K562 (cell line): ENCODE data around the gene MED12. TPM values are rescaled to one million over a fixed set of nuclear protein-coding genes. Genes with fewer than 3 reads are reported as not detected.
A peak's percentile ranks its signal among the peaks of the same experiment; 100 is the strongest.

Experiments
- ATAC-seq: fragments of 200-7000 bp; cut with Tn5 transposase; 3 replicates; pipeline ENCODE4 v1.9.1; 2020; ENCODE audit warnings: moderate library complexity
- BruUV-seq: library from RNA; stranded (reverse); fragments of 400-500 nt; replicated peaks from 2 replicates; lab custom pipeline; 2021; lab: Mats Ljungman, UMichigan
- CTCF ChIA-PET: fragments of 300-600 bp; formaldehyde crosslinking; extraction: SDS; loops from one replicate; lab custom pipeline; 2021; ENCODE audit warnings: low intra/inter-chr PET ratio; lab: Yijun Ruan, JAX
- POLR2A ChIA-PET: fragments of 300-600, 350-650 bp; sonication (Branson Sonifier 250); formaldehyde crosslinking; extraction: SDS; loops from one replicate; lab custom pipeline; 2021; ENCODE audit warnings: antibody characterized with exemption, inconsistent platforms; lab: Yijun Ruan, JAX
- DNase-seq, 4 experiments: peaks; one replicate each; pipeline versions ENCODE4 v3.0.0 to v3.0.0-alpha.2; 2011 to 2018; ENCODE audit warnings: low spot score in 3 of 4, mixed read lengths in 3 of 4; ENCODE audit errors: extremely low read depth in 1 of 4
- FAIRE-seq: peaks from 2 replicates; lab custom pipeline; 2011; peaks lifted over from hg19 to GRCh38; lab: Jason Lieb, UNC
- H2AFZ ChIP-seq: 2 replicates; pipeline ENCODE4 v1.6.0; 2011; ENCODE audit warnings: low read depth, low read length, control low read depth, inconsistent platforms
- H3K27ac ChIP-seq: fragments of 200-600 bp; 3 replicates; pipeline ENCODE4 v1.8.0; 2011; ENCODE audit warnings: low read depth, mild to moderate bottlenecking, control low read depth, inconsistent platforms, low read length, moderate library complexity, mixed read lengths; ENCODE audit errors: extremely low read depth
- H3K27me3 ChIP-seq, 2 experiments: fragments of 300-600 bp in 1 of 2; 2 replicates in 1 of 2; 3 replicates in 1 of 2; pipeline versions ENCODE4 v1.6.0 to v1.8.0; 2011; ENCODE audit warnings: inconsistent platforms in 2 of 2, low read length in 2 of 2, mild to moderate bottlenecking in 1 of 2, mixed read lengths in 1 of 2, moderate library complexity in 1 of 2; ENCODE audit not compliant: control insufficient read depth in 2 of 2, insufficient read depth in 2 of 2
- H3K36me3 ChIP-seq: fragments of 300-600 bp; 3 replicates; pipeline ENCODE4 v1.8.0; 2011; ENCODE audit warnings: mild to moderate bottlenecking, low read length, inconsistent platforms; ENCODE audit not compliant: control insufficient read depth, insufficient read depth
- H3K4me1 ChIP-seq, 2 experiments: fragments of 200-600 bp in 1 of 2; replicated peaks in 1 of 2; 2 replicates in 1 of 2; 3 replicates in 1 of 2; pipeline versions ENCODE4 v1.5.1 to v1.8.0; 2011; ENCODE audit warnings: inconsistent platforms in 2 of 2, low read length in 2 of 2, mild to moderate bottlenecking in 1 of 2, mixed read lengths in 1 of 2, moderate library complexity in 1 of 2; ENCODE audit not compliant: control insufficient read depth in 2 of 2, insufficient read depth in 2 of 2
- H3K4me2 ChIP-seq: 2 replicates; pipeline ENCODE4 v1.6.1; 2011; ENCODE audit warnings: low read length, control low read depth, inconsistent platforms, mixed read lengths; ENCODE audit not compliant: insufficient read depth
- H3K4me3 ChIP-seq: fragments of 200-600 bp; sonication (generic), shearing (Covaris generic); 2 replicates; pipeline ENCODE4 v1.5.1; 2016; ENCODE audit warnings: control low read depth, inconsistent platforms
- H3K79me2 ChIP-seq: fragments of 200-600 bp; 3 replicates; pipeline ENCODE4 v1.8.0; 2011; ENCODE audit warnings: low read length, inconsistent platforms; ENCODE audit not compliant: control insufficient read depth, insufficient read depth
- H3K9ac ChIP-seq, 2 experiments: 2 replicates each; pipeline versions ENCODE4 v1.6.0 to v1.6.1; 2011; ENCODE audit warnings: low read depth in 2 of 2, low read length in 2 of 2, control low read depth in 1 of 2, inconsistent platforms in 1 of 2, mild to moderate bottlenecking in 1 of 2, mixed read lengths in 1 of 2; ENCODE audit not compliant: insufficient read depth in 1 of 2
- H3K9me1 ChIP-seq: one replicate; pipeline ENCODE4 v1.6.0; 2011; ENCODE audit warnings: inconsistent platforms, mild to moderate bottlenecking, low read length, moderate library complexity; ENCODE audit not compliant: control insufficient read depth, insufficient read depth
- H3K9me3 ChIP-seq: replicated peaks from 2 replicates; pipeline ENCODE4 v1.5.1; 2011; ENCODE audit warnings: low read depth, low read length, inconsistent platforms; ENCODE audit not compliant: control insufficient read depth, insufficient read depth
- H4K20me1 ChIP-seq: replicated peaks from 2 replicates; pipeline ENCODE4 v1.6.1; 2011; ENCODE audit warnings: low read length, inconsistent platforms, mixed read lengths; ENCODE audit not compliant: control insufficient read depth, insufficient read depth
- FOXJ3 ChIP-seq: sonication (generic); formaldehyde crosslinking; IDR thresholded peaks from 2 replicates; pipeline ENCODE4 v1.4.0; 2020; ENCODE audit warnings: mild to moderate bottlenecking, missing genetic modification reagents
- MEIS2 ChIP-seq: fragments of 450-650 bp; IDR thresholded peaks from 2 replicates; pipeline ENCODE4 v1.6.1; 2014; ENCODE audit warnings: mild to moderate bottlenecking; ENCODE audit not compliant: partially characterized antibody
- NFIC ChIP-seq: fragments of 450-650 bp; IDR thresholded peaks from 2 replicates; pipeline ENCODE4 v1.6.1; 2017; ENCODE audit warnings: mild to moderate bottlenecking, inconsistent platforms
- PKNOX1 ChIP-seq: fragments of 450-650 bp; IDR thresholded peaks from 2 replicates; pipeline ENCODE4 v1.6.1; 2016
- SP1 ChIP-seq: sonication (generic); formaldehyde crosslinking; IDR thresholded peaks from 2 replicates; pipeline ENCODE4 v1.8.1; 2022; ENCODE audit warnings: mild to moderate bottlenecking, missing genetic modification reagents
- WGBS: fragments of 100-300 bp; shearing (Covaris generic); methylation state at CpG from one replicate; pipeline ENCODE4 v1.1.6; 2016; ENCODE audit warnings: low coverage, mixed read lengths; ENCODE audit not compliant: insufficient coverage; ENCODE audit errors: missing lambda C conversion rate; 5-methylcytosine and 5-hydroxymethylcytosine counted together
- in situ Hi-C: fragments of 300-500 bp; cut with MboI; formaldehyde crosslinking; loops from 4 replicates; pipeline ENCODE4 v1.15.0; 2018; ENCODE audit warnings: inconsistent platforms, mixed read lengths
- intact Hi-C: fragments of 100-400 bp; cut with micrococcal nuclease; formaldehyde crosslinking; loops from 2 replicates; pipeline ENCODE4 v1.14.2; 2022
- polyA plus RNA-seq, 8 experiments: library from polyadenylated mRNA; depleted of rRNA in 4 of 8; stranded (reverse) in 5 of 8; unstranded in 3 of 8; fragments of >200 nt; fragmentation: Nextera tagmentation in 2 of 8; fragmentation: Illumina TruSeq in 1 of 8; extraction: Ambion mirVana in 2 of 8; extraction: Trizol in 1 of 8; gene quantifications; 2 replicates each; pipeline versions ENCODE4 v1.2.1 to v1.2.3, GENCODE V29; 2011 to 2014; ENCODE audit warnings: inconsistent platforms in 1 of 8, missing spikeins in 1 of 8
- total RNA-seq, 7 experiments: library from RNA; depleted of rRNA in 6 of 7; stranded (reverse); fragments of >200 nt in 6 of 7; fragmentation: Illumina TruSeq in 2 of 7; extraction: Trizol in 2 of 7; gene quantifications; 2 replicates each; pipeline versions ENCODE4 v1.2.1 to v1.2.3, GENCODE V29; 2011 to 2021; ENCODE audit warnings: low replicate concordance in 1 of 7

MED12 gene
- total and polyA plus RNA-seq, 9 of the 15 experiments (the other 6 are each of a cell fraction or from before 2014, with no cell fraction given), result 1.6 to 49.7 (median 8.6) TPM

DNA sequence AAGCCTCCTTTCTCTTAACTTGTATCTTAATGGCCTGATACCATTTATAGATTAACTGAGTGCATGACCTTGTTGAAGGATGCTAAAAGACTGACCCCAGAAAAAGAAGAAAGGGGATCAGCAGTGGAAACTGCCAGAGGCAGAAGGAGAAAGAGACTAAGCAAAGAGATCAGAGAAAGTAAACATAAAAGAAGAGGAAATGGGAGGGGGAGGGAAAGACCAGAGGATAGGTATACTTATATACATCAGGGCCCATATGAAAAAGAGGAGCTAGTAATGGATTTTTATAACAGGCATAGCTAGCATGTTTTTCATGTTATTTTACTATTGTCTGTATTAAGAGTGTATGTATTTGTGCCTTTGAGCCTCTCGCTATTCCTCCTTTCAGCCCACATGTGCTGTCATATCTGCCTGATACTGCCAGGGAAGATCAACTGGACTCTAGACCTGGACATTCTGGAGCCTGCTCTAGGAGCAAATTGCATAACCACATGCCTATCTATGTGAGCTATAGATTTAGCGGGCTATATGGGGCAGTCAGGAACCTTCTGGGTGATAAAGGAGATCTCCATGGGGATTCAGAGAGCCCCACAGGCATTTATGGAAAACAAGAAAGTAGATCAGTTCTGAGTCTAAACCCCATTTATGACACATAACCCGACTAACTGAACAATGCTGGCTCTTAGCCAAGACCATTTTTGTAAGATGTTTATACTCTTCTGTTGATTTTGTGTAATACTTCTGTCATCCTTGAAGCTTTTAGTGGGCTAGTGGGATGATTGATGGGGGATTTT is 36.9 kb upstream of the MED12 start:
- 13% methylated on average over 3 of the region's 3 CpGs for WGBS
- Histone ChIP-seq H4K20me1 (no peaks in the 10 kb centered on the region), H3K4me1 (peaks cover 0 to 3% of the 10 kb centered on the region in 2 experiments; a peak in 3 of 5 replicates), H3K9ac (no peak overlapping the region), H3K27me3 (no peaks in the 10 kb centered on the region), H3K4me2 (no peak overlapping the region), H3K36me3 (no peaks in the 10 kb centered on the region), H3K9me1 (no peaks in the 10 kb centered on the region), H3K79me2 (no peaks in the 10 kb centered on the region), H3K9me3 (no peaks in the 10 kb centered on the region), H3K27ac (no peak overlapping the region), H3K4me3 (no peak overlapping the region), H2AFZ (peak overlapping the region; percentile 12; the same call in 1 of the 2 replicates)
- BruUV-seq, result no TSS peak
- peak; percentile 90 for TF ChIP-seq NFIC
- TF ChIP-seq PKNOX1, result peak; percentile 44; the same call in 1 of the 2 replicates
- no peak for TF ChIP-seq SP1
- peak; percentile 75 for TF ChIP-seq MEIS2
- TF ChIP-seq FOXJ3 (CRISPR knock-in tag), result no peak
- POLR2A ChIA-PET, result no interaction called here
- intact Hi-C loops (no loop called here), in situ Hi-C loops (no loop called here)
- ATAC-seq (peak; percentile 59), DNase-seq (no peak), FAIRE-seq (peak; percentile 55)
- CTCF ChIA-PET, result no interaction called here
